Body of pancreas (tissue), 4 donors: ENCODE results near the gene ZNF665. TPM values are rescaled to one million over a fixed set of nuclear protein-coding genes. Genes with fewer than 3 reads are reported as not detected.

ENCODE experiments used
- ATAC-seq: fragments of 150-250 bp; one replicate; pipeline ENCODE4 v1.9.1; 2016
- DNase-seq, 4 donors: peaks; one replicate each; pipeline ENCODE4 v3.0.0-alpha.2; 2019
- H3K27ac ChIP-seq, 4 donors: fragments of 200-600 bp; sonication (generic); 1 replicate in 3 of 4; 2 replicates in 1 of 4; pipeline versions ENCODE4 v1.5.1 to v1.6.1; 2016 to 2019; ENCODE audit warnings: mild to moderate bottlenecking in 1 of 4, mixed read lengths in 1 of 4, moderate library complexity in 1 of 4
- H3K27me3 ChIP-seq, 2 donors: fragments of 200-600 bp; sonication (generic); one replicate each; pipeline ENCODE4 v1.6.0; 2016; ENCODE audit warnings: mild to moderate bottlenecking in 1 of 2
- H3K36me3 ChIP-seq, 2 donors: fragments of 200-600 bp; sonication (generic); replicated peaks in 1 of 2; 2 replicates each; pipeline ENCODE4 v1.5.1; 2016; ENCODE audit warnings: low read depth in 2 of 2; ENCODE audit not compliant: insufficient read depth in 1 of 2
- H3K4me1 ChIP-seq: fragments of 200-600 bp; sonication (generic); one replicate; pipeline ENCODE4 v1.6.0; 2016
- H3K4me3 ChIP-seq, 2 donors: fragments of 200-600 bp; sonication (generic); 1 replicate in 1 of 2; 2 replicates in 1 of 2; pipeline ENCODE4 v1.5.1; 2016 to 2019
- H3K9me3 ChIP-seq, 3 donors: fragments of 200-600 bp; sonication (generic); 1 replicate in 2 of 3; 2 replicates in 1 of 3; pipeline ENCODE4 v1.5.1; 2016
- CTCF ChIP-seq, 7 experiments: fragments of 450-650 bp in 4 of 7; fragments of 200-600 bp in 3 of 7; sonication (generic) in 3 of 7; IDR thresholded peaks; one replicate each; pipeline ENCODE4 v1.5.1; 2016 to 2019; ENCODE audit warnings: antibody characterized with exemption in 7 of 7
- POLR2A ChIP-seq, 3 donors: fragments of 450-650 bp; IDR thresholded peaks; one replicate each; pipeline ENCODE4 v1.6.1; 2016; ENCODE audit warnings: antibody characterized with exemption in 3 of 3, mild to moderate bottlenecking in 2 of 3
- WGBS, 2 donors: methylation state at CpG; one replicate each; pipeline ENCODE4 v1.1.5; 2017; 5-methylcytosine and 5-hydroxymethylcytosine counted together
- intact Hi-C: fragments of 100-400 bp; cut with DNase I; formaldehyde crosslinking; loops from one replicate; pipeline ENCODE4 v1.15.1; 2023
- total RNA-seq, 2 donors: library from RNA; depleted of rRNA; stranded (reverse); fragments of >200 nt; gene quantifications; one replicate each; pipeline ENCODE4 v1.1.0, GENCODE V29; 2016

Gene ZNF665
- total RNA-seq, 2 donors from 2014 or later, result 0.78 to 3.3 TPM

- Histone ChIP-seq H3K4me3 (no peak overlapping the region), H3K4me1 (no peaks in the 10 kb centered on the region), H3K27me3 (no peaks in the 10 kb centered on the region), H3K27ac (no peak overlapping the region), H3K36me3 (peaks cover 14 to 21% of the 10 kb centered on the region in 2 donors), H3K9me3 (peaks cover 0 to 55% (median 0%) of the 10 kb centered on the region in 3 donors)
- intact Hi-C loops, result no loop called here
- ATAC-seq, result no peak
- TF ChIP-seq POLR2A (IDR thresholded peaks at IDR 0.05) (no peak), CTCF (IDR thresholded peaks at IDR 0.05) (no peak)
- no peak for DNase-seq
Measured at GRCh38 chr19:53147645-53148044, 45.5 kb downstream of the ZNF665 start.

- Histone ChIP-seq H3K4me1 (no peaks in the 10 kb centered on the region), H3K9me3 (peaks cover 0 to 56% (median 3%) of the 10 kb centered on the region in 3 donors), H3K27ac (no peak overlapping the region), H3K36me3 (peaks cover 16 to 20% of the 10 kb centered on the region in 2 donors), H3K4me3 (no peak overlapping the region), H3K27me3 (no peaks in the 10 kb centered on the region)
- DNase-seq (no peak), ATAC-seq (no peak)
- intact Hi-C loops, result no loop called here
- TF ChIP-seq POLR2A (IDR thresholded peaks at IDR 0.05) (no peak), CTCF (IDR thresholded peaks at IDR 0.05) (no peak)
- WGBS, 2 donors, result 95 to 96% methylated on average over 4 of the region's 4 CpGs
Measured at GRCh38 chr19:53140351-53140750, 52.8 kb downstream of the ZNF665 start.

GRCh38 chr19:53136432-53136831 lies 56.7 kb downstream of the ZNF665 start:
- peaks cover 0 to 31% (median 3%) of the 10 kb centered on the region in 3 donors for H3K9me3 ChIP-seq
- ATAC-seq (no peak), DNase-seq (no peak)
- no peak overlapping the region for H3K27ac ChIP-seq
- no peak overlapping the region for H3K4me3 ChIP-seq
- H3K4me1 ChIP-seq, result peaks cover 8% of the 10 kb centered on the region
- WGBS, 2 donors, result 84 to 92% methylated on average over 3 of the region's 3 CpGs
- H3K27me3 ChIP-seq, result no peaks in the 10 kb centered on the region
- intact Hi-C loops, result no loop called here
- no peaks in the 10 kb centered on the region for H3K36me3 ChIP-seq
- TF ChIP-seq CTCF (IDR thresholded peaks at IDR 0.05) (no peak), POLR2A (IDR thresholded peaks at IDR 0.05) (no peak)

- DNase-seq (peak; percentile 83 to 93 (median 90)), ATAC-seq (peak; percentile 95)
- Histone ChIP-seq H3K27ac (peak within 1 kb of the TSS in 3 of 4 donors; percentile 64 to 77 (median 64)), H3K27me3 (no peaks in the 10 kb centered on the region), H3K4me1 (peaks cover 9% of the 10 kb centered on the region), H3K4me3 (peak within 1 kb of the TSS; percentile 22 to 26), H3K36me3 (no peaks in the 10 kb centered on the region), H3K9me3 (peaks cover 0 to 4% (median 0%) of the 10 kb centered on the region in 3 donors)
- 1 to 2% methylated on average over 43 to 49 of the region's 51 CpGs for WGBS, 2 donors
- intact Hi-C loops, result no loop called here
- TF ChIP-seq CTCF (IDR thresholded peaks at IDR 0.05) (no peak), POLR2A (IDR thresholded peaks at IDR 0.05) (peak in 2 of 3 donors; percentile 53 to 64)
Measured at GRCh38 chr19:53132141-53132991, 60.8 kb downstream of the ZNF665 start, which contains the start of gene ZNF415. Gene ZNF415, minus strand, starts transcription at chr19:53132910. Its CDS starts 10,234 bp downstream, at chr19:53122676.
